NT2/D1 (cell line): ENCODE data around the gene LTF.

Source experiments
- SUZ12 ChIP-seq: IDR thresholded peaks from 2 replicates; pipeline ENCODE4 v1.6.1; 2011; ENCODE audit not compliant: insufficient read length, insufficient read depth; ENCODE audit errors: extremely low read depth
- YY1 ChIP-seq: IDR thresholded peaks from 2 replicates; pipeline ENCODE4 v1.6.1; 2011; ENCODE audit not compliant: insufficient read length, insufficient read depth

DNA sequence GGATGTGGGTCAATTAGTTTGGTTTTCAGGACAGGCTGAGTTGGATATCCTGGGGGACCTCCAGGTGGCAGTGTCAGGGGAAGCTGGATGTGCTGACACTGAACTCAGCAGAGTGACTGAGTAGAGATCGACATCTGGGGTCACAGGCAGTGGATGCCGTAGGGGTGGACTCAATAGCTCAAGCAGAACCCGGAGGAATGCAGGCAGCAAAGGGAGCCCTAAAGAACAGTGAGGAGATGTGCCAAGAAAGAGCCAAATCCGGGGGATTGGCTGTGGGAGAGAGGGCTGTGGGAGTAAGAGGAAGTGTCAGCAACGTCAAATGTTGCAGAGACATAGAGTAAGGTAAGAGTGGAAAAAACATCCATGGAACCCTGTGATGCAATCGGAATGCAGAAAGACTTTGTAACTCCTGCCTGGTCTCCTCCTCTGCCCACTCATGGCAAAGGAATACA is 69.5 kb downstream of the LTF start:
- TF ChIP-seq YY1 (no peak), SUZ12 (no peak)
